Keratinocyte (primary cell): Measurements from ENCODE around the gene SOWAHC. TPM values are rescaled to one million over a fixed set of nuclear protein-coding genes. Genes with fewer than 3 reads are reported as not detected.

Experiments
- DNase-seq: peaks from one replicate; pipeline ENCODE4 v3.0.0-alpha.2; 2011; ENCODE audit warnings: low read depth, missing footprints, low spot score
- FAIRE-seq: peaks from 2 replicates; lab custom pipeline; 2011; peaks lifted over from hg19 to GRCh38; lab: Jason Lieb, UNC
- H2AFZ ChIP-seq: 2 replicates; pipeline ENCODE4 v1.6.0; 2012; ENCODE audit warnings: low read length, control low read depth, inconsistent platforms; ENCODE audit not compliant: control insufficient read depth
- H3K27ac ChIP-seq: 2 replicates; pipeline ENCODE4 v1.5.1; 2011; ENCODE audit warnings: low read length; ENCODE audit not compliant: control insufficient read depth, insufficient read depth
- H3K27me3 ChIP-seq: 3 replicates; pipeline ENCODE4 v1.6.0; 2011; ENCODE audit warnings: low read length; ENCODE audit not compliant: control insufficient read depth, insufficient read depth; ENCODE audit errors: extremely low read depth
- H3K36me3 ChIP-seq, 2 experiments: 2 replicates in 1 of 2; 3 replicates in 1 of 2; pipeline ENCODE4 v1.5.1; 2011; ENCODE audit warnings: low read length in 2 of 2, mild to moderate bottlenecking in 1 of 2; ENCODE audit not compliant: control insufficient read depth in 2 of 2, insufficient read depth in 2 of 2; ENCODE audit errors: extremely low read depth in 1 of 2
- H3K4me1 ChIP-seq: 3 replicates; pipeline ENCODE4 v1.5.1; 2011; ENCODE audit warnings: low read length; ENCODE audit not compliant: control insufficient read depth, insufficient read depth; ENCODE audit errors: extremely low read depth
- H3K4me2 ChIP-seq: 3 replicates; pipeline ENCODE4 v1.6.0; 2011; ENCODE audit warnings: low read depth, low read length; ENCODE audit not compliant: control insufficient read depth, insufficient read depth; ENCODE audit errors: extremely low read depth
- H3K4me3 ChIP-seq, 3 experiments: fragments of 200-600 bp in 1 of 3; sonication (generic) in 1 of 3; 2 replicates in 2 of 3; 3 replicates in 1 of 3; pipeline ENCODE4 v1.5.1; 2011 to 2016; ENCODE audit warnings: low read length in 3 of 3, mild to moderate bottlenecking in 3 of 3, control low read depth in 2 of 3, inconsistent platforms in 1 of 3, low read depth in 1 of 3, mixed read lengths in 1 of 3, mixed run types in 1 of 3, moderate library complexity in 1 of 3; ENCODE audit not compliant: control insufficient read depth in 2 of 3, insufficient read depth in 2 of 3; ENCODE audit errors: extremely low read depth in 1 of 3
- H3K79me2 ChIP-seq: 2 replicates; pipeline ENCODE4 v1.6.0; 2012; ENCODE audit warnings: low read length; ENCODE audit not compliant: control insufficient read depth, insufficient read depth
- H3K9ac ChIP-seq: 3 replicates; pipeline ENCODE4 v1.6.0; 2011; ENCODE audit warnings: low read length; ENCODE audit not compliant: control insufficient read depth, insufficient read depth; ENCODE audit errors: extremely low read depth
- H3K9me1 ChIP-seq: 3 replicates; pipeline ENCODE4 v1.6.0; 2011; ENCODE audit warnings: low read length; ENCODE audit not compliant: control insufficient read depth, insufficient read depth; ENCODE audit errors: extremely low read depth
- H3K9me3 ChIP-seq: 2 replicates; pipeline ENCODE4 v1.5.1; 2012; ENCODE audit warnings: low read depth, low read length; ENCODE audit not compliant: control insufficient read depth
- H4K20me1 ChIP-seq: 3 replicates; pipeline ENCODE4 v1.6.0; 2011; ENCODE audit warnings: low read length; ENCODE audit not compliant: control insufficient read depth, insufficient read depth; ENCODE audit errors: extremely low read depth
- CTCF ChIP-seq, 3 experiments: IDR thresholded peaks in 1 of 3; conservative IDR thresholded peaks in 1 of 3; optimal IDR thresholded peaks in 1 of 3; 2 replicates in 2 of 3; 3 replicates in 1 of 3; pipeline versions ENCODE3 to v1.5.1; 2011; ENCODE audit warnings: low read length in 3 of 3, mild to moderate bottlenecking in 3 of 3, moderate library complexity in 2 of 3, control low read depth in 1 of 3, inconsistent platforms in 1 of 3; ENCODE audit not compliant: insufficient read depth in 2 of 3; ENCODE audit errors: extremely low read depth in 1 of 3
- EZH2 ChIP-seq: IDR thresholded peaks from one replicate; pipeline ENCODE4 v1.6.1; 2012; ENCODE audit warnings: inconsistent platforms, mild to moderate bottlenecking, low read length, moderate library complexity
- dilution Hi-C: fragments of 300-500 bp; cut with MboI; formaldehyde crosslinking; loops from one replicate; pipeline ENCODE4 v1.7.0; 2020; ENCODE audit warnings: low sequenced_read_pairs; ENCODE audit not compliant: extremely low pct_ligation_motif_present
- polyA plus RNA-seq, 5 experiments: library from polyadenylated mRNA; depleted of rRNA in 3 of 5; stranded (reverse) in 3 of 5; stranded (forward) in 1 of 5; unstranded in 1 of 5; fragments of >200 nt; gene quantifications; 1 replicate in 1 of 5; 2 replicates in 3 of 5; 3 replicates in 1 of 5; pipeline versions ENCODE4 v1.2.1 to v1.2.3, GENCODE V29; 2011 to 2012; ENCODE audit warnings: missing spikeins in 2 of 5, low read depth in 1 of 5, low replicate concordance in 1 of 5

Gene SOWAHC
- polyA plus RNA-seq, 1 donor (not counting 4 experiments of a cell fraction or from before 2014, with no cell fraction given): 22.3 TPM

GRCh38 chr2:109662889-109663288, 48.7 kb downstream of the SOWAHC start:
- dilution Hi-C loops: no loop called here
- H3K79me2 ChIP-seq: no peaks in the 10 kb centered on the region
- H3K9ac ChIP-seq: no peak overlapping the region
- no peaks in the 10 kb centered on the region for H3K9me1 ChIP-seq
- peaks cover 15% of the 10 kb centered on the region for H3K4me1 ChIP-seq
- H3K36me3 ChIP-seq: no peaks in the 10 kb centered on the region
- peak overlapping the region; percentile 66 for H3K4me2 ChIP-seq
- H3K27ac ChIP-seq: no peak overlapping the region
- H2AFZ ChIP-seq: no peak overlapping the region
- FAIRE-seq (peak; percentile 60), DNase-seq (no peak)
- H3K27me3 ChIP-seq: no peaks in the 10 kb centered on the region
- H3K4me3 ChIP-seq: no peak overlapping the region
- H3K9me3 ChIP-seq: no peaks in the 10 kb centered on the region
- H4K20me1 ChIP-seq: no peaks in the 10 kb centered on the region
- TF ChIP-seq CTCF (optimal IDR thresholded peaks at IDR 0.05 in 1 of 3, IDR thresholded peaks at IDR 0.05 in 1 of 3, conservative IDR thresholded peaks at IDR 0.05 in 1 of 3; ENCODE audit: extremely low read depth in 1 of 3, insufficient read depth in 2 of 3, low read length in 3 of 3) (peak; percentile 8 to 57 (median 35)), EZH2 (no peak)

GRCh38 chr2:109663721-109664120, 49.6 kb downstream of the SOWAHC start:
- peak; percentile 98 for FAIRE-seq
- H3K4me3 ChIP-seq: no peak overlapping the region
- H3K4me2 ChIP-seq: peak overlapping the region; percentile 66
- no peaks in the 10 kb centered on the region for H3K79me2 ChIP-seq
- dilution Hi-C loops: no loop called here
- TF ChIP-seq EZH2 (no peak), CTCF (optimal IDR thresholded peaks at IDR 0.05 in 1 of 3, IDR thresholded peaks at IDR 0.05 in 1 of 3, conservative IDR thresholded peaks at IDR 0.05 in 1 of 3; ENCODE audit: extremely low read depth in 1 of 3, insufficient read depth in 2 of 3, low read length in 3 of 3) (no peak)
- H3K36me3 ChIP-seq: no peaks in the 10 kb centered on the region
- H4K20me1 ChIP-seq: no peaks in the 10 kb centered on the region
- no peaks in the 10 kb centered on the region for H3K27me3 ChIP-seq
- no peak overlapping the region for H3K27ac ChIP-seq
- peak; percentile 55 for DNase-seq
- H2AFZ ChIP-seq: peak overlapping the region; percentile 34
- peaks cover 15% of the 10 kb centered on the region for H3K4me1 ChIP-seq
- no peaks in the 10 kb centered on the region for H3K9me3 ChIP-seq
- no peaks in the 10 kb centered on the region for H3K9me1 ChIP-seq
- H3K9ac ChIP-seq: no peak overlapping the region
